Stimulated activated CD8-positive, alpha-beta memory T cell treated with anti-CD3 and anti-CD28 coated beads, Interleukin-7, amount 100 ng/mL, for 24 hours (primary cell): ENCODE data around the gene U2SURP.
A peak's percentile ranks its signal among the peaks of the same experiment; 100 is the strongest.

Experiments used
- DNase-seq: peaks from one replicate; pipeline ENCODE4 v3.0.0-alpha.2; 2020; ENCODE audit warnings: low read depth

The U2SURP gene

DNA sequence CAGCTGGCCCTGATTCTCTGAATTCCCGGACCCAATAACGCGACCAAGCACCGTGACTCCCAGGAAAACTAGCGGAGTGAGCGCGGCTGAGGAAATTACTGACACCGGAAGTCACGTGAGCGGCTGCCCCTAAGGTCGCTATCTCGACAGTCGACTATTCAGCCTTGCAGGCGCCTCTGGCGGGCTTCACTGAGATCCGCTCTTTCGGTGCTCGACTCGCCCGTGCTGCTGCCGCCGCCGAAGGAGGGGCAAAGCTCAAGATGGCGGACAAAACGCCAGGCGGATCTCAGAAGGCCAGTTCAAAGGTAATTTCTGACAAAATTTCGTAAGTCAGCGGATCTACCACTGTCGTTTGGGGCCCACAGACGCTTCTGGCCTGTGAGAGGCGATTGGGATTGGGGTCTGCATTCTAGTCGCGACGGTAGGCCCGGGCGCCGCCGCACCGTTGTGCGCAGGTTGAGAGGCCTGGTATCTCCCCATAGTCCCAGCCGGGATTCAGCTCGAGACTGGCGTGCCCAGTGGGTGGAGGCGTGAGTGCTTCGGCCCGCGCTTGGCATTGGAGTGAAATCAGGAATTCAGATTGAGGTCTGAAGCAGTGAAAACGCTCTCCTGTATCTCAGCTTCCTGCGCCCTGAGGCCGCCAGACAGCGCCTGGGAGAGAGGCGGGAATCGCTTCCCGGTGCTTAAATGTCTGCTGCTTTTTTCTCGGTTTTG lies at the start of gene U2SURP:
Gene U2SURP (plus strand): TSS at position 202 of the 714 bp plus-strand sequence. CDS start 59 bp downstream, at position 261.
- DNase-seq, result peak; percentile 85

DNA sequence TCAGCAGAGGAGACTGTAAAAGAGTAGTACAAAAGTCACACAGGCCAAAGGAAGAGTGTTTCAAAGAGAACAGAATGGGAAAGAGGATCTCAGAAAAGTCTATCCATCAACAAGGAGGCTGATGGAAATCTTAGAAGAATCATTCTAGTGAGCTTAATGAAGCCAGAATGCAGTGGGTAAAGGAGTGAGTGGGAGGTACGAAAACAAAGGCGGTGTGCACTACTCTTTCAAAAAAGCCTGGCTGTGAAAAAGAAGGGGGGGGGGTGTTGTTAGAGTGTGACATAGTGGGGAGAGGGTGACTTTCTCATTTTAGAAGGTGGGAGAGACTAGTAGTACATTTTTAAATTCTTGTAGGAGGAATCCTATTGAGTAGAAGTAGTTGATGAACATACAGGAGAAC lies 49.6 kb upstream of the U2SURP start:
- DNase-seq, result no peak

DNA sequence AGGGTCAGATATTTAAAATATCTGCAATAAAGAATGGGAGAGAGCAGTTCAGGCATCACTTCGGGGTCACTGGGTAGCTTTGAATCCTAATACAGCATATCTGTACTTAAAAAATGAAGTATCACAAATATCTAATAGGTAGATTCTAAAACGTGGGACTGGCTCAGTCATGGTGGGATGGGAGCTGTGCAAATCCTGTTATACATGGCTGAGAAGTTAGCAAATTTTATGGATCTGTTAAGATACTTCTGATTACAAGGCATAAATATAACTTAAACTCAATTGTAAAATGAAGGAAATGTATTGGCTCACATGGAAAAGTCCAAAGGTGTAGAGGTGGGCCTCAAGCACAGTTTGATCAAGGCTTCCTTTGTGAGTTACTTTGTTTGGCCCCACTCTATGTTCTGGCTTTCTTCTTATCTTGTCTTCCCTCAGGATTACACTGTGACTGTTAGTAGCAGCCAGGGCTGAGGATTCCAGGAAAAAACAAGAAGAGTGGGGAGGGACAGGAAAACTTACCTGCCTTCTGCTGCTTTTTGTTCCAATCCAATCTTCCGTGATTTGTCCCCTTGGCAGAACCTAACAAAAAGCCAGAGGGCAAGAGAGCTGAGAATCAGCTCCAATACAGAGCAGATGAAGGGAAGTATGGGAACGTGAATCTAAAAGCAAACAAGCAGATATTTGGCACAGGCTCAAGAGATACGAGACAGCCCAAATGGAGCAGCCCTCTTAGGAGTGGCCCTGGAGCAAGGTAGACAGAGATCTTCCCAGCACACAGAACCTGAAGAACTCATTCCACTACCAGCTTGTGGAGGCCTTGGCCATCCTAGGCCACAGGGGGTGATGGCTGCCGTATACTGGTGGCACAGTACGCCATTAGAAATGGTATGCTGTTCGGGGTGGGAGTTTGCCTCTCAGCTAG lies 48.8 kb upstream of the U2SURP start:
- DNase-seq, result no peak

DNA sequence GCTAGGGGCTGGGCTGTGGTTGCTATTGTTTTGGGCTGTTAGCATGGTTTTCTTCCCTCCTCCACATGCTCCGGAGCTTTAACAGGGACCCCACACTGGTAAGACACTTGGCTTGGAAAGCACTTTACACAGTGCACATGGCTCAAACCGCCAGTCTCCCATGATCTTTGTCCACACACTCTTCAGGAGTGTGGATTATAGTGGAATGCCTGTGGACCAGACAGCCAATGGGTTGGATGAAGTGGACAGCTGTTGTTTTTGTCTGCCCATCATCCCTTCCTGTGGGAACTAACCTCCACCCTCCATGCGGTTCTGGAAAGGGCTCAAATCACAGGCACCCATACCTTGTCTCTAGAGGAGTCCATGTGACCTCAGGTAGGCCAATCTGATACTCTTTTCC lies 47.9 kb upstream of the U2SURP start:
- no peak for DNase-seq

DNA sequence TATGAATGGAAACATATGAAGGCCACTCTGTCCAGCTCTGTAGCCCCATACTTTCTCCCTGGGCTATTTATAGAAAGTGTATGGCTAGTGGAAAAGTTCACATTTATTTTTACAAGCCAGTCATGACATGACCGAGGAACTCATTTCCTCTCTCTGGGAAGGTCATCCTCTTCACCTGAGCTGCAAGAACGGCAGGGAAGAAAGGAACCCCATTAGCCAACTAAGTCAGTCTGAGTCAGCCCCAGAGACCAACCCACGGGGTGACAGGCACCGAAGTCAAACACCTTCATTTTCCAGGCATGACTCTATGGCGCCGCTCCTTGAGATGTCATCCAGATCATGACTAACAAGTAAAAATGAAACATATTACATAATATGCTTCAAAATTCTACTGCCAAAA lies 42.7 kb upstream of the U2SURP start:
- DNase-seq, result no peak

DNA sequence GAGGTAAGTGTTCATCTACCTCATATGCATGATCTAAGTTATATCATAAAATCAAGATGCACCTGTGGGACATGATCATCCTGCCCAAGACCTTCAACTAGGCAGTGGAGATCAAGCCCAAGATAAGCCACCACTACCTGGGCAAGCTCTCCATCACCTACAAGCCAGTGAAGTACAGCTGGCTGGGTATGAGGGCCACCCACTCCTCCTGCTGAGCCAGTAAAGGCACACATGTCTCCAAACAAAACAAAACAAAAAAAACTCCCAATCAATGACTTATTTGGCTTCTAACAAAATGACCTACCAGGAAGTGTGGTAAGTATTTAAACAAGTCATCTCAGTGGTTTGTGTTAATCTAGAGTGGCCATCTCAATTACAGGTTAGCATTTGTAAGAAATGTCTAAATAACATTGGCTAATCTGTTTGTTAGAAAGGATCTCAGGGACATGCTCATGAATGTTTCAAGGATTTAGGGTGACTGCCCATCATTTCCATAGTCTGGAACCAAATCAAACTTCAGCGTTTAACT lies 41.0 kb upstream of the U2SURP start:
- no peak for DNase-seq

DNA sequence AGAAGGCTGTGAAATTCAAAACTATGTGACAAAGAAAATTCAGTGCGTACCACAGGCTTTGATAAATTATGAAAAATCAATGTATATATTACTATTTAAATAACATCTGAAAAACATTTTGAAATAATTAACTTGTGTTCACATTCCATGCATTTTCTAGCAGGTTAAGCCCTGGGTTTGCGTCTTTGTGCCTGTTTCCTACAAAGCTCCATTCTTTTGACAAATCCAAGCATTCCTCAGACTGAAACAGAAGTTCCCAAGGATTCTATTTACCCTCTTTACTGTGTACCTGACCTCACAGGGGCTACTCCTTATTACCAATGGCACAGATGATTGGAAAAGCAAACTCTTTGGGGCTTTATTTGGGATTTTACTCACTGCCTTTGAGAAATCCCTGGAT lies 39.8 kb upstream of the U2SURP start:
- no peak for DNase-seq

DNA sequence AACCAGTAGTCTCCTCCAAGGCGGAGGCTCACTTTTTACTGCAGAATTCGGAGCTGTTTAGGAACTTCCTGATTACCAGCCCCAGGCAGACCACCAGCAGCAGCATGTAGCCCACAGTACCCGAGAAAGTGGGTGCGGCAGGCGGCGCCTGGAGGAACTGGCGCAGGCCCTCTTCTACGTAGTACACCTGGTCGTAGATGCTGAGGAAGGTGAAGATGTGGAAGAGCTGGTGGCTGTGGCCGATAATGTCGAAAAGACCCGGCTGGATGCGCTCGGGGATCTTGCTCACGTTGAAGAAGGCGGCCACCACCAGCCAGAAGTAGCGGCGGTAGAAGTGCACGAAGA lies 39.2 kb upstream of the U2SURP start:
- DNase-seq, result no peak

DNA sequence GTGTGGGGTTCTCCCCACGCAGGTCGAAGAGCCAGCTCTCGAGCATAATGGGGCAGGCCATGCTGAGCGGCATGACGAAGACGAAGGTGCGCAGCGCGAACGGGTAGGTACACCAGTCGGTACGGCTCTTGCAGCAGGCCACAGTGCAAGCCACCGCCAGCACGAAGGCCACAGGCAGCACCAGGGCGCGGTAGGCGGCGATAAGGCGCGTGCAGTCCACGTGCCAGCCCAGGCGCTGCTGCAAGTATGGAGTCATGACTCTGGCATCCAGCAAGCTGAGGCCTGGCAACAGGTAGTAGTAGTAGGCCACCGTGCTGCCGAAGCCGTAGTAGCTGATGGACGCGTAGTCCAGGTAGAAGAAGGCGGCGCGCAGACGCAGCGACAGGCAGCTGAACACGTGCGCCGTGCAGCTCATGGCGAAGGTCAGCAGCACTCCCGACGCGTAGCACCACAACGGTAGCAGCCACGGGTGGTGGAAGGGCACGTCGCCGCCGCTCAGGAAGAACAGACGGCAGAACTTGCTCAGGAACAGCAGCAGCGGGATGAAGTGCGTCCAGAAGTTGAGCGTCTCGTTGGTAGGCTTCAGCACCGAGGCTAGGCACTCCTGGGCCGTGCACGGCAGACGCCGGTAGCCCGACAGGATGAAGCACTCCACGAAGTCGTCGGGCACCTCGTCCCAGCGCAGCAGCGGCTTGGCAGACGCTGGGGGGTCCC lies 38.7 kb upstream of the U2SURP start:
- DNase-seq, result no peak

DNA sequence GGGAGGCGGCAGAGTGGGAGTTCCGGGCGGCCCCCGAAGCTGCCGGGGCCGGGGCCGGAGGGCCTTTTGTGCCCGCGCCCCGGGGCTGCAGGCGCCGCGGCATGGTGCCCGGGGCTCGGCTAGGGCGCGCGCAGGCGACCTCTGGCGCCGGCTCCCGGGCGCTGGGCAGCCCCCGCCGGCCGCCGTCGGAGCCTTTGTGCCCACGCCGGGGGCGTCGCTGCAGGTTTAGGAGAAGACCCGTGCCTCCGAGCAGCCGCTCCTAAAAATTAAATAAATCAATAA lies 38.2 kb upstream of the U2SURP start:
- no peak for DNase-seq

DNA sequence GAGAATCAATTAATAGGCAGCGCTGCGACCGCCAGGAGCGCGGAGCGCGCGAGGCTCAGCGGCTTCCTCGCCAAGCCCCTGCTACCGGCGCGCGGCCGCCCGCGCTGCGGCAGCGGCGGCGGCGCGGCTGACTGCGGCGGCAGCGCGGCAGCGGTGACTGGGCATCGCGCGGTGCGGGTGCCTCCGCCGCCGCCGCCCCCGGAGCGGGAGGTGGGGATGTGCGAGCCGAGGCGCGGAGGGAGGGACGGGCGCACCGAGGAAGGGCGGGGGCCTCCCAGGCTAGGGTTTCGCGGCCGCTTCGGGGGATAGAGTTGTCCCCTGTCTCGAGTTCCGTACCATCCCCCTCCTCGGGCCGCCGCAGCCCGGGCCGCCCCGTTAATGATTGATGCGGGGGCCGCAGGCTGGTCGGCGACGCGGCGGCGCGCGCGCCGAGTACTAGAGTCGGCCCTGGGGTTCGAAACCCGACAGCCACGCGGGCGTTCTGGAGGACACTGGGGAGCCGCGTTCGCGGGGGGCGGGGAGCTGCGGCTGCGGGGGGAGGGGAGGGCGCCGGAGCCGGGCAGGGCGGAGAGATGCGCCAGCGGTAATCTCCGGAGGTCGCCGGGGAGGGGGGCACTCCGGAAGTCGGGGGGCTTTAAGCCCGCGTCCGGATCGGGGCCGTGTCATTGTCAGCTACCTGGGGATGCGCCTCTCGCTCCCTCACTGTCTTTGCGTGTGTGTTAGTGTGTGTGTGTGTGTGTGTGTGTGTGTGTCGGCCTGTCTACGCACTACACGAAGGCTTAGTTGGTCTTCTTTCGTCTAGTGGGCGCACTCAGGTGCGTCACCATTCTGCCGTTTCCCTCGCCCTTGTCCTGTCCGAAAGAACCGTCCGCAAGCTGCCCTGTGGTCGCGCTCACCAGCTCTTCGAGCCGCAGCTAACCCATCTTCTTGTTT lies 37.6 kb upstream of the U2SURP start, which contains the start of gene PAQR9:
Gene PAQR9 (minus strand): TSS at position 159 of the 933 bp plus-strand sequence. CDS start 338 bp downstream, outside the sequence.
- no peak for DNase-seq

DNA sequence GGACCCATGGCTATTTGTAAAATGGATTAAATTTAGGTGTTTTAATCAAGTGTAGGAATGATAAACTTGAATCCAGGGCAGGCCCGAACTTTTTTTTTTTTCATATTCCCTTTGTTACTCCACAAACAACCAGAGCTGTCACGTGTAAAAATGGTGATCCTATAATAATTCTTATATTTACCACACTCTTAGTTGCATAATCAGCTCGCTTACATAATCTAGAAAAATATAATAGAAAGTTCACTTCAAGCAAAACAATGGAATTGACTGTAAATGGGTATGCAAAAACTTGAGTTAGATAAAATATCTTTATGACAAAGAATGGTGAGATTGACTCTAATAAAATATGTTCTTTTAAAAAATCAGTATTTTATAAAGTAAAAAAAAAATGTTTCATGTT lies 35.8 kb upstream of the U2SURP start:
- DNase-seq, result no peak

DNA sequence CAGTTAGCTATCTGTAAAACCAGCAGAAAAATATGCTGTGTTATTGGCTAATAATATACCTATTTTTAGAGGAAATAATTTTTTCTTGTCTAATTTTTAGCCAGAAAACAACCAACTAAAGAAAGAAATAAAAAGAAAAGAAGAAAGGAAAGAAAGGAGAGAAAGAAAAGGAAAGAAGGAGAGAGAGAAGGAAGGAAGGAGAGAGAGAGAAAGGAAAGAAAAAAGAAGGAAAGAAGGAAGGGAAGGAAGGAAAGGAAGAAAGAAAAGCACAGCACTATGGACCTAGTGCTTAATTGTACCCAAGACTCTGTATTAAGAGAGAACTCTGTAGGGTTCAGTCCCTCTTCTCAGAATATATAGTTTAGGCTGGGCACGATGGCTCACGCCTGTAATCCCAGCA lies 34.6 kb upstream of the U2SURP start:
- no peak for DNase-seq

DNA sequence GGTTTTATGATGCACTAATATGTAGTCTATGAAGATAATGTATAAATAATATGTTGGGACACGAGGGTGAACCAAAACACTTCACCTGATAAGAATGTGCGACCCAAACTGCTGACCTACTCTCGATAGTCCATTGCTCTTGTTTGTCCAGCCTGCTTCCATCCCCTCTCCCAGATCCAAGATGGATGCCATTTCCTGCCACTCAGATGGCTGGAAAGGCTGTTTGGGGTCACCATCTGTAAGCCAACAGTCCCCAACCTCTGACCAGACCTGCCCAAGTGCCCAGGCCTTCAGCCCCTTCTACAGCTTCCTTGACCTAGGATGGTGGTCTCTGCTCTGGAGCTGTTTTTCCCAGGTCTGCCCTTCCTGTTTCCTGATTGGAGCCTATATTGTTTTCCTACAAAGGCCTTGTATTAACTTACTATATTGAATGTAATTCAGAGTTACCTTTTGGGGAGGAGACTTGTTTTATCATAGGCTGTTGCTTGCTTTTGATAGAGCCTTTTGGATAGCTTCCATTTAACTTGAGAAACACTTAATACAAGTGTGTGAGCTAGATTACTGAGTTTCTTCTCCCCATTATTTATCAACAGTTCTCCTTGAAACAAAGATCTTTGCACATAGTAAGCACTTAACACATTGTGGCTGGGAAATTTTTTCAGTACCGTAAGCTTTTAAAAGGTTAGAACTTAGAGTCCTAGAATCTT lies 32.9 kb upstream of the U2SURP start:
- no peak for DNase-seq

DNA sequence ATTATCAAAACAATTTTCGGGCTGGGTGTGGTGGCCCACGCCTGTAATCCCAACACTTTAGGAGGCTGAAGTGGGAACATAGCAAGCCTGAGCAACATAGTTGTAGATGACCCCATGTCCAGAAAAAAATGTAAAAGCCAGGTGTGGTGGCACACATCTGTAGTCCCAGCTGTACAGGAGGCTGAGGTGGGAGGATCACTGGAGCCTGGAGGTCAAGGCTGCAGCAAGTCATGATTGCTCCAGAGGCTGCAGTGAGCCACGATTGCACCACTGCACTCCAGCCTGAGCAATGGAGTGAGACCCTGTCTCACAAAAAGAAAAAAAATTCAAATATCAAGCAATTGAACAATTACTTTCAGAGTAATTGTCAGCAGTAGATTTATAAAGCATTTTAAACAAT lies 29.9 kb upstream of the U2SURP start:
- no peak for DNase-seq

DNA sequence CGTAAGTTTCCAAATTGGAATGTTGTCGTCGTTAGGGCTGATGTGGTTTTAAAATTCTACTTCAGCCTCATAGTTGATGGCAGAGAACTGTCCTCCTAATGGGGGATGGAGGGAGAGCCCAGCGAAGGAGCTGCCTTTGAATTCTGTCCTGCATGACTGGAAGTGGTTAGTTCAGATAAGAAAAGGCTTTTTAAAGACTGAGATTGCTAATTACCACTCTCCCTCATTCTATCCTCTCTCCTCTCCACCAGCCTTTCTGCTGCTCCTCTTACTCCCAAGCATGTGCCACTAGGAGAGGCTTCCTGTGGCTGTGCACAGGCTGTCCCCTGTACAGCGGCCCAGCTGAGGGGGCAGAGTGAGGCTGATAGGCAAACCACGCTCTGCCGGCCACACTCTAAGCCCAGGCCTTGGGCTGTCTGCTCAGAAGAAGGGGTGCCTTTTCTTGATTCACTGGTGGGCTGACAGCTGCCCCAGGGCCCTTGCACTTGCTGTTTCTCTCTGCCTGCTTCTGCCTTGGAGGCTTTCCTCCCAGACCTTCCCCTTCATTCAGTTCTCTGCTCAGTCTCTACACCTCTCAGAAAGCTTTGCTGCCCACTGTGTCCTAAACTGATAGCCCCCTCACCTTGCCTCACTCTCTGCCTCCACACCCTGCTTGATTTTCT lies 29.1 kb upstream of the U2SURP start:
- DNase-seq, result no peak

DNA sequence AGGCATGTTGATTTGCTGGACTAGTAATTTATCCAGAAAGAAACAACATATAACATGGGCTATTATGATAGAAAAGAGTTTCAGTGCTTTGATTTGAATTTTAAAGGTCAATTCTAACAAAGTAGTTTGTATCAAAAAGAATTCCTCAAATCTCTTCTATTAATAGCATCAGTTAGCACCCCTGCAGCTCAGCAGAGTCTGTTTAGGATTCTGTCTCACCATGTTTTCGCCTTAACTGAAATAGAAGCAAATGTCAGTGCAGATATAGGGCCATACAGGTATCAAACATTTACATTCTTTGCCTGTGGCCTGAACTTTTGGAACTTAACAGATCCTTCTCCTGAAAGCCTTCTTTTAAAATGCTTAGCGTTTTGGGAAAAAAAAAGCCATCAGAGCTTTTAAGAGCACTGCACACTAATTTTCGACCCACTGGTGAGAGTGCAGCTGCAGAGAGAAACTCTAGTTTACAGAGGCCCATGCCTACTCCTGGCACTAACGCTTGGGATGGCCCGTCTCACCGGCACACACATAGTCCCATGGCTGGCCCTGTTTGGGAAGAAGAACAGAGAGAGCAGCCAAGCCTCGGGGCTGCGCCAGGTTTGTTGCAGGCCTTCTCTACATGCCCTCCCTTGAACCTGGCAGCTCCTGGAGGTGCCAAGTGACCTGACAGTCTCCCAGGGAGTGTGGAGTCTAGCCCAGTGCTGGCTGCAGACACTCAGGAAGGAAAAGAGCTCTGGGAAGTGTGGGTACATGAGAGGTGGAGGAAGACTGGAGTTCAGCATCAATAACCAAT lies 28.0 kb upstream of the U2SURP start:
- no peak for DNase-seq

DNA sequence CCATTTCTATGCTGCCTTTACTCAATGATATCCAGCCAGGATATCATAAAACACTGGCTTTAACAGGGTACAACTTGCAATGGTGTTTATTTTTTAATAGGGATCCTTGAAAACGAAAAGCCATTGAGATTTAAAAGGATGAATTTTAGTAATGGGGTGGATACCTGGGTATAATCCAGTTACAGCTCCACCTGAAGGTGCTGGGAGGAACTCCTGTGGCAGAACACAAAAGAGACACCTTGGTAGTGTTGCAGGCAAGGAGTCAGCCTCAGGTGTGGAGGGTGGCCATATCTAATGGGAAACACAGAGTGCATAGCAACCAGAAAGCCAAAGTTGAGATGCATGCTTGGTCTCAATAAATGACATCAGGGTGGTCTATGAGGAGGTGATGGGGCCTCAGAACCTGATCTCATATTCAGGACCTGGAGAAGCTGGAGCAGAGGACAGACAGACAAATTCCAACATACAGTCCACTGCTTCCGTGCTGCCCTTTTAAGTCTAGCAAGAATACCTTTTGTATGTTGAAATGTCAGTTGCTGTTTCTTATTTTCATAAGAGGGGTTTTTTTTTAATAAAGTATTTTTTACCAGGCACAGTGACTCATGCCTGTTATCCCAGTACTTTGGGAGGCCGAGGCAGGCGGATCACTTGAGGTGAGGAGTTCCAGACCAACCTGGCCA lies 25.9 kb upstream of the U2SURP start:
- DNase-seq, result no peak
